HepG2 (cell line): ENCODE measurements around the gene KLHL18. TPM values are rescaled to one million over a fixed set of nuclear protein-coding genes. Genes with fewer than 3 reads are reported as not detected.

Experiments used
- ARHGAP35 ChIP-seq: sonication (generic); formaldehyde crosslinking; IDR thresholded peaks from 2 replicates; pipeline ENCODE4 v1.9.0; 2022; ENCODE audit warnings: mild to moderate bottlenecking, inconsistent platforms, moderate library complexity, missing genetic modification reagents, borderline replicate concordance
- FLYWCH1 ChIP-seq: sonication (generic); formaldehyde crosslinking; IDR thresholded peaks from 2 replicates; pipeline ENCODE4 v1.8.1; 2023; ENCODE audit warnings: mild to moderate bottlenecking, missing genetic modification reagents
- FOXA1 ChIP-seq, 2 experiments: fragments of 450-650 bp in 1 of 2; sonication (generic) in 1 of 2; formaldehyde crosslinking in 1 of 2; IDR thresholded peaks; 2 replicates each; pipeline versions ENCODE4 v1.4.0 to v1.6.1; 2016 to 2020; ENCODE audit warnings: missing genetic modification reagents in 1 of 2
- IKZF4 ChIP-seq: sonication (generic); formaldehyde crosslinking; IDR thresholded peaks from 2 replicates; pipeline ENCODE4 v1.5.1; 2020; ENCODE audit warnings: borderline replicate concordance, mild to moderate bottlenecking, low read depth, missing genetic modification reagents; ENCODE audit errors: not compliant biosample characterization
- KLF12 ChIP-seq: sonication (generic); formaldehyde crosslinking; IDR thresholded peaks from 2 replicates; pipeline ENCODE4 v1.4.0; 2020; ENCODE audit warnings: missing genetic modification reagents, borderline replicate concordance
- SNAPC2 ChIP-seq: sonication (generic); formaldehyde crosslinking; IDR thresholded peaks from 2 replicates; pipeline ENCODE4 v1.8.1; 2022; ENCODE audit warnings: mild to moderate bottlenecking, missing genetic modification reagents
- TBL1XR1 ChIP-seq: fragments of 150-350 bp; IDR thresholded peaks from 2 replicates; pipeline ENCODE4 v1.6.1; 2014; ENCODE audit warnings: borderline replicate concordance, low read length; ENCODE audit not compliant: partially characterized antibody
- ZNF10 ChIP-seq: sonication (generic); formaldehyde crosslinking; IDR thresholded peaks from 2 replicates; pipeline ENCODE4 v1.4.0; 2020; ENCODE audit warnings: mild to moderate bottlenecking, low read depth, missing genetic modification reagents, borderline replicate concordance
- ZNF232 ChIP-seq: sonication (generic); formaldehyde crosslinking; IDR thresholded peaks from 2 replicates; pipeline ENCODE4 v1.4.0; 2020; ENCODE audit warnings: missing genetic modification reagents, borderline replicate concordance
- ZNF550 ChIP-seq: sonication (generic); formaldehyde crosslinking; IDR thresholded peaks from 2 replicates; pipeline ENCODE4 v1.4.0; 2020; ENCODE audit warnings: mild to moderate bottlenecking, missing genetic modification reagents, borderline replicate concordance
- ZNF781 ChIP-seq: sonication (generic); formaldehyde crosslinking; IDR thresholded peaks from 2 replicates; pipeline ENCODE4 v1.5.1; 2020; ENCODE audit warnings: borderline replicate concordance, mild to moderate bottlenecking, missing genetic modification reagents; ENCODE audit errors: not compliant biosample characterization
- polyA plus RNA-seq, 8 experiments: library from polyadenylated mRNA; depleted of rRNA in 3 of 8; stranded (reverse) in 7 of 8; unstranded in 1 of 8; fragments of >200 nt; fragmentation: Illumina TruSeq in 4 of 8; extraction: Trizol in 4 of 8; gene quantifications; 2 replicates each; pipeline versions ENCODE4 v1.2.1 to v1.2.3, GENCODE V29; 2011 to 2016; ENCODE audit warnings: low read depth in 4 of 8, missing spikeins in 1 of 8, mixed read lengths in 1 of 8; ENCODE audit not compliant: insufficient read depth in 1 of 8
- total RNA-seq, 5 experiments: library from RNA; depleted of rRNA; stranded (reverse); fragments of >200 nt; fragmentation: Illumina TruSeq; extraction: Trizol; gene quantifications; 2 replicates each; pipeline ENCODE4 v1.2.3, GENCODE V29; 2016; ENCODE audit warnings: low read depth in 1 of 5
- TF ChIP-seq, protein P1 (sequence below): sonication (generic); formaldehyde crosslinking; IDR thresholded peaks from 2 replicates; pipeline ENCODE4 v1.8.1; 2022; ENCODE audit warnings: low read depth, mild to moderate bottlenecking, missing genetic modification reagents
- TF ChIP-seq, protein P2 (sequence below): sonication (generic); formaldehyde crosslinking; IDR thresholded peaks from 2 replicates; pipeline ENCODE4 v1.4.0; 2020; ENCODE audit warnings: missing genetic modification reagents
- TF ChIP-seq, protein P3 (sequence below): sonication (generic); formaldehyde crosslinking; IDR thresholded peaks from 2 replicates; pipeline ENCODE4 v1.8.0; 2022; ENCODE audit warnings: mild to moderate bottlenecking, missing genetic modification reagents; ENCODE audit not compliant: insufficient replicate concordance
- TF ChIP-seq, protein P4 (sequence below): IDR thresholded peaks from 2 replicates; pipeline ENCODE4 v1.6.1; 2016; ENCODE audit warnings: mild to moderate bottlenecking
- TF ChIP-seq, protein P5 (sequence below): IDR thresholded peaks from 2 replicates; pipeline ENCODE4 v1.6.1; 2018; ENCODE audit warnings: missing genetic modification reagents
- TF ChIP-seq, protein P6 (sequence below): sonication (generic); formaldehyde crosslinking; IDR thresholded peaks from 2 replicates; pipeline ENCODE4 v1.5.0; 2020; ENCODE audit warnings: missing genetic modification reagents

Gene KLHL18
- total and polyA plus RNA-seq, 2 of the 13 experiments (the other 11 are each of a cell fraction or from before 2014, with no cell fraction given), result 17.5 to 18.8 TPM

DNA sequence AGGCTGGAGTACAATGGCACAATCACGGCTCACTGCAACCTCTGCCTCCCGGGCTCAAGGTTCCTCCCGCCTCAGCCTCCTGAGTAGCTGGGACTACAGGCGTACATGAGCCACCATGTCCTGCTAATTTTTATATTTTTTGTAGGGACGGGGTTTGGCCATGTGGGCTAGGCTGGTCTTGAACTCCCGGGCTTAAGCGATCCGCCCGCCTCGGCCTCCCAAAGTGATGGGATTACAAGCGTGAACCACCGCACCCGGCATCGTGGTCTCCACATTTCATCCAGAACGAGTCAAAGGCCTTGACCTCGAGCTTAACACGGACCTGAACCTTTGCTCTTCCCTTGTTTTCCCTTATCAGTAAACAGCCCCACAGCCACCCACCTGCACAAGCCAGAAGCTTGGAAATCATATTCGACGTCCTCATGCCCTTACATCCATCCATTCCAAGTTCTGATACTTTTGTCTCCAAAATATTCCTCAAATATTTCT lies 96.7 kb downstream of the KLHL18 start (continued):
- peak; percentile 30; the same call in 1 of the 2 replicates for TF ChIP-seq ARHGAP35 (CRISPR knock-in tag)
- TF ChIP-seq TBL1XR1, result no peak
- TF ChIP-seq, protein P1, sequence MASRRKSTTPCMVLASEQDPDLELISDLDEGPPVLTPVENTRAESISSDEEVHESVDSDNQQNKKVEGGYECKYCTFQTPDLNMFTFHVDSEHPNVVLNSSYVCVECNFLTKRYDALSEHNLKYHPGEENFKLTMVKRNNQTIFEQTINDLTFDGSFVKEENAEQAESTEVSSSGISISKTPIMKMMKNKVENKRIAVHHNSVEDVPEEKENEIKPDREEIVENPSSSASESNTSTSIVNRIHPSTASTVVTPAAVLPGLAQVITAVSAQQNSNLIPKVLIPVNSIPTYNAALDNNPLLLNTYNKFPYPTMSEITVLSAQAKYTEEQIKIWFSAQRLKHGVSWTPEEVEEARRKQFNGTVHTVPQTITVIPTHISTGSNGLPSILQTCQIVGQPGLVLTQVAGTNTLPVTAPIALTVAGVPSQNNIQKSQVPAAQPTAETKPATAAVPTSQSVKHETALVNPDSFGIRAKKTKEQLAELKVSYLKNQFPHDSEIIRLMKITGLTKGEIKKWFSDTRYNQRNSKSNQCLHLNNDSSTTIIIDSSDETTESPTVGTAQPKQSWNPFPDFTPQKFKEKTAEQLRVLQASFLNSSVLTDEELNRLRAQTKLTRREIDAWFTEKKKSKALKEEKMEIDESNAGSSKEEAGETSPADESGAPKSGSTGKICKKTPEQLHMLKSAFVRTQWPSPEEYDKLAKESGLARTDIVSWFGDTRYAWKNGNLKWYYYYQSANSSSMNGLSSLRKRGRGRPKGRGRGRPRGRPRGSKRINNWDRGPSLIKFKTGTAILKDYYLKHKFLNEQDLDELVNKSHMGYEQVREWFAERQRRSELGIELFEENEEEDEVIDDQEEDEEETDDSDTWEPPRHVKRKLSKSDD (CRISPR knock-in tag), result peak; percentile 72
- TF ChIP-seq, protein P2, sequence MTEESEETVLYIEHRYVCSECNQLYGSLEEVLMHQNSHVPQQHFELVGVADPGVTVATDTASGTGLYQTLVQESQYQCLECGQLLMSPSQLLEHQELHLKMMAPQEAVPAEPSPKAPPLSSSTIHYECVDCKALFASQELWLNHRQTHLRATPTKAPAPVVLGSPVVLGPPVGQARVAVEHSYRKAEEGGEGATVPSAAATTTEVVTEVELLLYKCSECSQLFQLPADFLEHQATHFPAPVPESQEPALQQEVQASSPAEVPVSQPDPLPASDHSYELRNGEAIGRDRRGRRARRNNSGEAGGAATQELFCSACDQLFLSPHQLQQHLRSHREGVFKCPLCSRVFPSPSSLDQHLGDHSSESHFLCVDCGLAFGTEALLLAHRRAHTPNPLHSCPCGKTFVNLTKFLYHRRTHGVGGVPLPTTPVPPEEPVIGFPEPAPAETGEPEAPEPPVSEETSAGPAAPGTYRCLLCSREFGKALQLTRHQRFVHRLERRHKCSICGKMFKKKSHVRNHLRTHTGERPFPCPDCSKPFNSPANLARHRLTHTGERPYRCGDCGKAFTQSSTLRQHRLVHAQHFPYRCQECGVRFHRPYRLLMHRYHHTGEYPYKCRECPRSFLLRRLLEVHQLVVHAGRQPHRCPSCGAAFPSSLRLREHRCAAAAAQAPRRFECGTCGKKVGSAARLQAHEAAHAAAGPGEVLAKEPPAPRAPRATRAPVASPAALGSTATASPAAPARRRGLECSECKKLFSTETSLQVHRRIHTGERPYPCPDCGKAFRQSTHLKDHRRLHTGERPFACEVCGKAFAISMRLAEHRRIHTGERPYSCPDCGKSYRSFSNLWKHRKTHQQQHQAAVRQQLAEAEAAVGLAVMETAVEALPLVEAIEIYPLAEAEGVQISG (CRISPR knock-in tag), result peak; percentile 80
- no peak for TF ChIP-seq KLF12 (CRISPR knock-in tag)
- peak; percentile 90 for TF ChIP-seq IKZF4 (CRISPR knock-in tag)
- TF ChIP-seq, protein P3, sequence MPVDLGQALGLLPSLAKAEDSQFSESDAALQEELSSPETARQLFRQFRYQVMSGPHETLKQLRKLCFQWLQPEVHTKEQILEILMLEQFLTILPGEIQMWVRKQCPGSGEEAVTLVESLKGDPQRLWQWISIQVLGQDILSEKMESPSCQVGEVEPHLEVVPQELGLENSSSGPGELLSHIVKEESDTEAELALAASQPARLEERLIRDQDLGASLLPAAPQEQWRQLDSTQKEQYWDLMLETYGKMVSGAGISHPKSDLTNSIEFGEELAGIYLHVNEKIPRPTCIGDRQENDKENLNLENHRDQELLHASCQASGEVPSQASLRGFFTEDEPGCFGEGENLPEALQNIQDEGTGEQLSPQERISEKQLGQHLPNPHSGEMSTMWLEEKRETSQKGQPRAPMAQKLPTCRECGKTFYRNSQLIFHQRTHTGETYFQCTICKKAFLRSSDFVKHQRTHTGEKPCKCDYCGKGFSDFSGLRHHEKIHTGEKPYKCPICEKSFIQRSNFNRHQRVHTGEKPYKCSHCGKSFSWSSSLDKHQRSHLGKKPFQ (CRISPR knock-in tag), result peak; percentile 94
- TF ChIP-seq FOXA1 (IDR thresholded peaks at IDR 0.05), result no peak
- peak; percentile 72 for TF ChIP-seq FOXA1 (CRISPR knock-in tag; IDR thresholded peaks at IDR 0.05)
- TF ChIP-seq ZNF232, result peak; percentile 91; the same call in 1 of the 2 replicates
- TF ChIP-seq, protein P4, sequence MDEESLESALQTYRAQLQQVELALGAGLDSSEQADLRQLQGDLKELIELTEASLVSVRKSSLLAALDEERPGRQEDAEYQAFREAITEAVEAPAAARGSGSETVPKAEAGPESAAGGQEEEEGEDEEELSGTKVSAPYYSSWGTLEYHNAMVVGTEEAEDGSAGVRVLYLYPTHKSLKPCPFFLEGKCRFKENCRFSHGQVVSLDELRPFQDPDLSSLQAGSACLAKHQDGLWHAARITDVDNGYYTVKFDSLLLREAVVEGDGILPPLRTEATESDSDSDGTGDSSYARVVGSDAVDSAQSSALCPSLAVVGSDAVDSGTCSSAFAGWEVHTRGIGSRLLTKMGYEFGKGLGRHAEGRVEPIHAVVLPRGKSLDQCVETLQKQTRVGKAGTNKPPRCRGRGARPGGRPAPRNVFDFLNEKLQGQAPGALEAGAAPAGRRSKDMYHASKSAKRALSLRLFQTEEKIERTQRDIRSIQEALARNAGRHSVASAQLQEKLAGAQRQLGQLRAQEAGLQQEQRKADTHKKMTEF, result peak; percentile 75
- no peak for TF ChIP-seq ZNF550
- TF ChIP-seq, protein P5, sequence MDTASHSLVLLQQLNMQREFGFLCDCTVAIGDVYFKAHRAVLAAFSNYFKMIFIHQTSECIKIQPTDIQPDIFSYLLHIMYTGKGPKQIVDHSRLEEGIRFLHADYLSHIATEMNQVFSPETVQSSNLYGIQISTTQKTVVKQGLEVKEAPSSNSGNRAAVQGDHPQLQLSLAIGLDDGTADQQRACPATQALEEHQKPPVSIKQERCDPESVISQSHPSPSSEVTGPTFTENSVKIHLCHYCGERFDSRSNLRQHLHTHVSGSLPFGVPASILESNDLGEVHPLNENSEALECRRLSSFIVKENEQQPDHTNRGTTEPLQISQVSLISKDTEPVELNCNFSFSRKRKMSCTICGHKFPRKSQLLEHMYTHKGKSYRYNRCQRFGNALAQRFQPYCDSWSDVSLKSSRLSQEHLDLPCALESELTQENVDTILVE (CRISPR knock-in tag), result peak; percentile 72; the same call in 1 of the 2 replicates
- TF ChIP-seq FLYWCH1 (CRISPR knock-in tag), result no peak
- TF ChIP-seq ZNF10, result no peak
- TF ChIP-seq ZNF781 (CRISPR knock-in tag), result peak; percentile 40
- TF ChIP-seq, protein P6, sequence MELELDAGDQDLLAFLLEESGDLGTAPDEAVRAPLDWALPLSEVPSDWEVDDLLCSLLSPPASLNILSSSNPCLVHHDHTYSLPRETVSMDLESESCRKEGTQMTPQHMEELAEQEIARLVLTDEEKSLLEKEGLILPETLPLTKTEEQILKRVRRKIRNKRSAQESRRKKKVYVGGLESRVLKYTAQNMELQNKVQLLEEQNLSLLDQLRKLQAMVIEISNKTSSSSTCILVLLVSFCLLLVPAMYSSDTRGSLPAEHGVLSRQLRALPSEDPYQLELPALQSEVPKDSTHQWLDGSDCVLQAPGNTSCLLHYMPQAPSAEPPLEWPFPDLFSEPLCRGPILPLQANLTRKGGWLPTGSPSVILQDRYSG (CRISPR knock-in tag), result 0 out of 2 replicates have a peak, but pooled peaks have one; percentile 63
- 0 out of 2 replicates have a peak, but pooled peaks have one; percentile 13 for TF ChIP-seq SNAPC2 (CRISPR knock-in tag)
